Nephron (organoid): ENCODE data around the gene MAF.

ENCODE experiments used
- H3K27ac Mint-ChIP-seq, 3 experiments: 2 replicates each; pipeline ENCODE4 v1.8.0; 2020; ENCODE audit warnings: mixed read lengths in 3 of 3, mild to moderate bottlenecking in 2 of 3, moderate library complexity in 1 of 3
- H3K27me3 Mint-ChIP-seq: 2 replicates; pipeline ENCODE4 v1.8.0; 2021; ENCODE audit warnings: low read depth, mild to moderate bottlenecking, moderate library complexity, mixed read lengths
- H3K36me3 Mint-ChIP-seq: 2 replicates; pipeline ENCODE4 v1.8.0; 2020; ENCODE audit warnings: low read depth, mixed read lengths
- H3K4me1 Mint-ChIP-seq: 2 replicates; pipeline ENCODE4 v1.8.0; 2020; ENCODE audit warnings: mixed read lengths
- H3K4me3 Mint-ChIP-seq, 3 experiments: 2 replicates each; pipeline ENCODE4 v1.8.0; 2020; ENCODE audit warnings: mild to moderate bottlenecking in 3 of 3, mixed read lengths in 3 of 3, moderate library complexity in 2 of 3
- H3K9me3 Mint-ChIP-seq: 2 replicates; pipeline ENCODE4 v1.8.0; 2020; ENCODE audit warnings: mixed read lengths
- CTCF ChIP-seq, 3 experiments: fragments of 200-600 bp; sonication (generic); IDR thresholded peaks; one replicate each; pipeline ENCODE4 v1.5.0; 2021; ENCODE audit warnings: antibody characterized with exemption in 3 of 3; ENCODE audit not compliant: unreplicated experiment in 3 of 3

MAF gene

GRCh38 chr16:79547085-79547484, 53.5 kb downstream of the MAF start:
- Mint-ChIP-seq H3K36me3 (no peaks in the 10 kb centered on the region), H3K27ac (no peak overlapping the region), H3K9me3 (no peaks in the 10 kb centered on the region), H3K27me3 (no peaks in the 10 kb centered on the region), H3K4me3 (no peak overlapping the region), H3K4me1 (no peaks in the 10 kb centered on the region)
- TF ChIP-seq CTCF (IDR thresholded peaks at IDR 0.05; ENCODE audit: unreplicated experiment in 3 of 3): no peak
